ENCODE data around the gene CFAP221. TPM values are rescaled to one million over a fixed set of nuclear protein-coding genes. Genes with fewer than 3 reads are reported as not detected.

The CFAP221 gene
- total RNA-seq, 2 donors from 2014 or later, result 0.56 TPM; not detected in 1

DNA sequence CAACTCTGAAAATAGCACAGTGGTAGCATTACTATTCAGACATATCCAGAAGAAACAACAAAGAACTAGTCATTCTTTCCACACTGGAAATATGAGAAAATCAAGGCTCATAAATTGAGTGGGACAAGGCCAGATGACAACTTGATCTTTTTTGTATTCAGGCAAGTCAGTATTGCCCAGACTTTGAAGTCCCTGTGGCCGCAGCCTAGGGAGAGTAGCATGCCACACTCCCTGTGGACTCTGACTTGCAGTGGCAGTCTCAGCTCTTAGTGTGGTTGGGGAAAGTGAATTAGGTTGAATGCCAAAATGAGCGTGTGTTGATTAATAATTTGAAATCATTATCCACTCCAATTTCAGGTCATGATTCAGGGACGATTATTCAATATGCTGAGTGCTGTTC lies 81.0 kb downstream of the CFAP221 start:
- no peak for ATAC-seq (ENCODE audit: insufficient number of reproducible peaks, low FRiP score, low read depth)
- Histone ChIP-seq H3K4me1 (ENCODE audit: control insufficient read depth in 1 of 2, low read depth in 2 of 2) (no peaks in the 10 kb centered on the region), H3K27me3 (replicated peaks; ENCODE audit: insufficient read depth) (no peaks in the 10 kb centered on the region), H3K9me3 (no peaks in the 10 kb centered on the region), H3K4me3 (no peak overlapping the region), H3K36me3 (no peaks in the 10 kb centered on the region), H3K27ac (no peak overlapping the region)
- DNase-seq (ENCODE audit: low spot score), result no peak
- TF ChIP-seq, protein P1, sequence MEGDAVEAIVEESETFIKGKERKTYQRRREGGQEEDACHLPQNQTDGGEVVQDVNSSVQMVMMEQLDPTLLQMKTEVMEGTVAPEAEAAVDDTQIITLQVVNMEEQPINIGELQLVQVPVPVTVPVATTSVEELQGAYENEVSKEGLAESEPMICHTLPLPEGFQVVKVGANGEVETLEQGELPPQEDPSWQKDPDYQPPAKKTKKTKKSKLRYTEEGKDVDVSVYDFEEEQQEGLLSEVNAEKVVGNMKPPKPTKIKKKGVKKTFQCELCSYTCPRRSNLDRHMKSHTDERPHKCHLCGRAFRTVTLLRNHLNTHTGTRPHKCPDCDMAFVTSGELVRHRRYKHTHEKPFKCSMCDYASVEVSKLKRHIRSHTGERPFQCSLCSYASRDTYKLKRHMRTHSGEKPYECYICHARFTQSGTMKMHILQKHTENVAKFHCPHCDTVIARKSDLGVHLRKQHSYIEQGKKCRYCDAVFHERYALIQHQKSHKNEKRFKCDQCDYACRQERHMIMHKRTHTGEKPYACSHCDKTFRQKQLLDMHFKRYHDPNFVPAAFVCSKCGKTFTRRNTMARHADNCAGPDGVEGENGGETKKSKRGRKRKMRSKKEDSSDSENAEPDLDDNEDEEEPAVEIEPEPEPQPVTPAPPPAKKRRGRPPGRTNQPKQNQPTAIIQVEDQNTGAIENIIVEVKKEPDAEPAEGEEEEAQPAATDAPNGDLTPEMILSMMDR (IDR thresholded peaks at IDR 0.05), result no peak

DNA sequence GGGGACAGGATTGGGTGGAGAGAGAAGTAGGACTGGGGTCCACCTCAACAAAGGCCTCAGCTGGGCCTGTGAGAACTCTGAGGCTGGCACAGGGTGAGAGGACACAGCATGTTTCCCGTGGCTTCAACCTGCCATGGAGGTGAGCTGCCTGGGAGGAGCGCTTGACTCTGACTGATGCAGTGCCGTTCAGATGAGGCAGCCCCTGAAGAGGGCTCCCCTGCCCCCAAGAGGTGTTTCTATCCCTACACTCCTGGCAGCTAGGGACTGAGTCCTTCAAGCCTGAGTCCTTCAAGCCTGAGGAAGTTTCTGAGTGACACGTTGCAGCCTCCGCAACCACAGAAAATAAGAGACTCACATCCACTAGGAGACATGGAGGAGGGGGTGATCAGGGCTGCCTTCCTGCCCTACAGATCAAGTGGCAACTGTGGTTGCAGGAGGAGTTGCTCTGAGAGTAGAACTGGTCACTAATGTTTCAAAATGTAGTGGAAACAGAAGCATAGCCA lies 85.1 kb downstream of the CFAP221 start:
- ATAC-seq (ENCODE audit: insufficient number of reproducible peaks, low FRiP score, low read depth), result no peak
- TF ChIP-seq, protein P1 (IDR thresholded peaks at IDR 0.05), result no peak

DNA sequence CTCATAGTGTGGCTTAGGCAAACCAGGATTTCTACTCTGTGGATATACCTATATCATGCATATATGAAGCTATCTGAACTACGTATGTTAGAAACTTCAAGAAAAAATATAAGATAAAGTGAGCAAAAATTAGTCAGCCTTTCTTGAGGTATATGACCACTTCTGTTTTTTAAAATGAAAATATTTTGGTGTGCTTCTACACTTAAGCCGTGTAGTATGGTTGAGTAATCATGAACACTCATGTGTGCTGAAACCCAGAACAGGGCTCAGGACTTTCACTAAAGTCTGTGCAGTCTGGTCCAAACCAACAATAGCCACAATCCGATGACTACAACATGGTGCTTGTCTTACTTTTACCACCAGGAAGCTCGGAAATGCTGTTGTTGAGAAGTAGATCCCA lies 85.9 kb downstream of the CFAP221 start:
- Histone ChIP-seq H3K36me3 (no peaks in the 10 kb centered on the region), H3K4me1 (ENCODE audit: control insufficient read depth in 1 of 2, low read depth in 2 of 2) (no peaks in the 10 kb centered on the region), H3K27me3 (replicated peaks; ENCODE audit: insufficient read depth) (no peaks in the 10 kb centered on the region), H3K9me3 (no peaks in the 10 kb centered on the region), H3K4me3 (no peak overlapping the region), H3K27ac (no peak overlapping the region)
- no peak for ATAC-seq (ENCODE audit: insufficient number of reproducible peaks, low FRiP score, low read depth)
- DNase-seq (ENCODE audit: low spot score), result no peak
- TF ChIP-seq, protein P1 (IDR thresholded peaks at IDR 0.05), result no peak

More for the DNA sequence above, 85.1 kb downstream of the CFAP221 start:
- no peaks in the 10 kb centered on the region for H3K27me3 ChIP-seq (replicated peaks; ENCODE audit: insufficient read depth)
- H3K4me1 ChIP-seq (ENCODE audit: control insufficient read depth in 1 of 2, low read depth in 2 of 2), result no peaks in the 10 kb centered on the region
- no peak for DNase-seq (ENCODE audit: low spot score)
- no peak overlapping the region for H3K27ac ChIP-seq
- no peaks in the 10 kb centered on the region for H3K9me3 ChIP-seq
- no peak overlapping the region for H3K4me3 ChIP-seq
- no peaks in the 10 kb centered on the region for H3K36me3 ChIP-seq

DNA sequence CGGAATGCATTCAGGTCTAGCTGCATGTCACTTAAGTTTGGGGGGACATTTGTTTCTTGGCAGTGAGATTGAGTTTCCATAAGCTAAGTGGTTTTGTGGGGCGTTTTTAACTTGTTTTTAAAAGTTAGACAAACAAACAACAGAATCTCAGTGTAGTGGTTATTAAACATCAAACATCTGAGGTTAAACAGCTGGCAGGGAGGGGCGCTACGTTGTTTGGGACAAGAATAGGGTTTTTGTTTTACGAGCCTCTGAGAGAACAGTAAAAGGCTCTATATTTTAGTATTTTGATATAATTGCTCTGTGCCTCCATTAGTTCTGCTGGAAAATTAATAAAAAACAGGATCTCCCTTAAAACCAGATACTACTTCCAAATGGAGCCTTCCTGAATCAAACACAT lies 93.1 kb downstream of the CFAP221 start:
- Histone ChIP-seq H3K27me3 (replicated peaks; ENCODE audit: insufficient read depth) (no peaks in the 10 kb centered on the region), H3K4me3 (no peak overlapping the region), H3K36me3 (no peaks in the 10 kb centered on the region), H3K27ac (no peak overlapping the region), H3K4me1 (ENCODE audit: control insufficient read depth in 1 of 2, low read depth in 2 of 2) (no peaks in the 10 kb centered on the region), H3K9me3 (no peaks in the 10 kb centered on the region)
- ATAC-seq (ENCODE audit: insufficient number of reproducible peaks, low FRiP score, low read depth), result no peak
- TF ChIP-seq, protein P1 (IDR thresholded peaks at IDR 0.05), result no peak
- DNase-seq (ENCODE audit: low spot score), result no peak

DNA sequence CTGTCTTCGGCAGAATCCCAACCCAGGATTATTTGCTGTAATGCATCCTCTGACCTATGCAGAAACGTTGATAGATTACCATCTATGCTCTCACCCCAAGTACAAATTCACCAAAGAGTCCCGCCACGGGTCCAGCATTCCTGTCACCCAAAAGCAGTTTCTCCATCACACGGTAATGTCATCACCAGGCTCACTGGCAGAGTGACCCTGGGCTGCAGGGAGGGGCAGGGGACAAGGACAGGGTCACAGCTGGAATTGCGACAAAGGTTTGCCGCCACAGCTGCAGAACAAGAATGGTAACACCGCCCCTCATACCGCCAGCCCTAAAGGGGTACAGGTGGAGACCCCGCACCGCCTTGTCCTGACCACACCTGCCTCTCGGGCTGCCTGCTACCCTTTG lies 94.0 kb downstream of the CFAP221 start:
- Histone ChIP-seq H3K9me3 (no peaks in the 10 kb centered on the region), H3K4me3 (no peak overlapping the region), H3K36me3 (no peaks in the 10 kb centered on the region), H3K4me1 (ENCODE audit: control insufficient read depth in 1 of 2, low read depth in 2 of 2) (no peaks in the 10 kb centered on the region), H3K27me3 (replicated peaks; ENCODE audit: insufficient read depth) (no peaks in the 10 kb centered on the region), H3K27ac (no peak overlapping the region)
- no peak for ATAC-seq (ENCODE audit: insufficient number of reproducible peaks, low FRiP score, low read depth)
- DNase-seq (ENCODE audit: low spot score), result no peak
- TF ChIP-seq, protein P1 (IDR thresholded peaks at IDR 0.05), result no peak
